C4-2B (cell line): ENCODE results near the gene DLGAP3.
"Not testable (repeated sequence)": the region's sequence is repeated elsewhere in the genome, so short reads cannot be mapped to it uniquely, and the experiment has no call there.

Experiments used
- H3K27ac ChIP-seq: fragments of 450-650 bp; 2 replicates; pipeline ENCODE4 v1.5.1; 2017
- CTCF ChIP-seq: fragments of 450-650 bp; conservative IDR thresholded peaks from 2 replicates; pipeline ENCODE4 v1.5.1; 2017; ENCODE audit warnings: mild to moderate bottlenecking
- ZFX ChIP-seq: fragments of 450-650 bp; IDR thresholded peaks from 2 replicates; pipeline ENCODE4 v1.6.1; 2017

Gene DLGAP3

GRCh38 chr1:34829250-34829649 lies 100.2 kb downstream of the DLGAP3 start:
- no peak for TF ChIP-seq ZFX
- TF ChIP-seq CTCF, result no peak
- no peak overlapping the region for H3K27ac ChIP-seq

GRCh38 chr1:34828611-34829010 lies 100.8 kb downstream of the DLGAP3 start:
- H3K27ac ChIP-seq, result no peak overlapping the region
- TF ChIP-seq ZFX (no peak), CTCF (no peak)

- no peak for TF ChIP-seq CTCF
- no peak for TF ChIP-seq ZFX
- no peak overlapping the region for H3K27ac ChIP-seq
Measured at GRCh38 chr1:34827341-34827941, 102.0 kb downstream of the DLGAP3 start.

- H3K27ac ChIP-seq, result no peak overlapping the region
- TF ChIP-seq ZFX (no peak), CTCF (no peak)
Measured at GRCh38 chr1:34825455-34826091, 103.9 kb downstream of the DLGAP3 start.

- TF ChIP-seq CTCF (no peak), ZFX (no peak)
Measured at GRCh38 chr1:34824817-34825454, 104.5 kb downstream of the DLGAP3 start.

GRCh38 chr1:34822202-34822601 lies 107.2 kb downstream of the DLGAP3 start:
- TF ChIP-seq CTCF, result no peak
- no peak for TF ChIP-seq ZFX
- H3K27ac ChIP-seq, result no peak overlapping the region

More at GRCh38 chr1:34824817-34825454, 104.5 kb downstream of the DLGAP3 start:
- H3K27ac ChIP-seq, result no peak overlapping the region

GRCh38 chr1:34818862-34819261 lies 110.6 kb downstream of the DLGAP3 start:
- H3K27ac ChIP-seq, result not testable (repeated sequence)

GRCh38 chr1:34816778-34817177 lies 112.7 kb downstream of the DLGAP3 start:
- H3K27ac ChIP-seq, result no peak overlapping the region
- TF ChIP-seq CTCF, result no peak
- no peak for TF ChIP-seq ZFX
